A549 treated with Hydrocortisone at 1 μM for 4 hours (cell line): ENCODE results near the gene TRPV4. TPM values are rescaled to one million over a fixed set of nuclear protein-coding genes. Genes with fewer than 3 reads are reported as not detected.

Experiments
- total RNA-seq: library from RNA; stranded (reverse); fragments of 200-300 nt; extraction: Qiagen RNA extraction; gene quantifications from 5 replicates; pipeline ENCODE4 v1.2.3, GENCODE V29; 2022

TRPV4 gene
- total RNA-seq = 0.06 to 0.16 TPM (median 0.13 TPM) in 5 replicates

DNA sequence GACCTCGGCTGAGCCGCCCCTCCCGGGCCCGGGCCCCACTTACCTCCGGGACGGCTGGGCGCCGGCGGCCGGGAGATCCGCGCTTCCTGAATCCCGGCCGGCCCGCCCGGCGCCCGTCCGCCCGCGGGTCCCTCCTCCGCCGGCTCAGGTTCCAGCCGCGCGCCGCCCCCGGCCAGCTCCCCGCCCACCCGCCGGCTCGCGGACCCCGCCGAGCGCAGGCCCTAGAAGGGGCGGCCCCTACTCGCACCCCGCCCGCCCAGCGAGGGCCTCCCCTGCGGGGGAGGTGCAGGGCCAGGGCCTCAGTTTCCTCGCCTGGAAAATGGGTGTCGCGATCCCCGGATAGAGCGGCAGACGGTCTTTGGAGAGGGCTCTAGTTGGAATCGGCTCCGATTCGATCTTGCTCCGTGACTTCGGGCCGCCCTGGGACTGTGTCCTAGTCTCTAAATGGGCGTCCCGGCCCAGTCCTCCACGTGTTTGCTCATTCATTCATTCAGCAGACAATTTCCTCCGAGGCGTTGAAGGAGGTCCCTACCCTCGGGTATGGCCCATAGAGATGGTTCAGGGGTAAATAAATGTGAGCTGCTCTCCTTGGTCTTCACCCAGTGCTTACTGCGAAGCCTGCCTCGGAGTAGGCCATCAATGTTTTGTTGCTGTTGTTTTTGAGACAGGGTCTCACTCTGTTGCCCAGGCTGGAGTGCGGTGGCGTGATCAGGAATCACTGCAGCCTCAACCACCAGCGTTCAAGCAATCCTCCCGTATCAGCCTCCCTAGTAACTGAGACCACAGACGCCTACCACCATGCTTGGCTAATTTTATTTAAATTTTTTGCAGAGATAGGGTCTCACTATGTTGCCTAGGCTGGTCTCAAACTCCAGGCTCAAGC is at the start of gene TRPV4:
TSS of gene TRPV4 (minus strand) at position 92 of the 883 bp plus-strand sequence. CDS start 18,602 bp downstream, outside the sequence.

DNA sequence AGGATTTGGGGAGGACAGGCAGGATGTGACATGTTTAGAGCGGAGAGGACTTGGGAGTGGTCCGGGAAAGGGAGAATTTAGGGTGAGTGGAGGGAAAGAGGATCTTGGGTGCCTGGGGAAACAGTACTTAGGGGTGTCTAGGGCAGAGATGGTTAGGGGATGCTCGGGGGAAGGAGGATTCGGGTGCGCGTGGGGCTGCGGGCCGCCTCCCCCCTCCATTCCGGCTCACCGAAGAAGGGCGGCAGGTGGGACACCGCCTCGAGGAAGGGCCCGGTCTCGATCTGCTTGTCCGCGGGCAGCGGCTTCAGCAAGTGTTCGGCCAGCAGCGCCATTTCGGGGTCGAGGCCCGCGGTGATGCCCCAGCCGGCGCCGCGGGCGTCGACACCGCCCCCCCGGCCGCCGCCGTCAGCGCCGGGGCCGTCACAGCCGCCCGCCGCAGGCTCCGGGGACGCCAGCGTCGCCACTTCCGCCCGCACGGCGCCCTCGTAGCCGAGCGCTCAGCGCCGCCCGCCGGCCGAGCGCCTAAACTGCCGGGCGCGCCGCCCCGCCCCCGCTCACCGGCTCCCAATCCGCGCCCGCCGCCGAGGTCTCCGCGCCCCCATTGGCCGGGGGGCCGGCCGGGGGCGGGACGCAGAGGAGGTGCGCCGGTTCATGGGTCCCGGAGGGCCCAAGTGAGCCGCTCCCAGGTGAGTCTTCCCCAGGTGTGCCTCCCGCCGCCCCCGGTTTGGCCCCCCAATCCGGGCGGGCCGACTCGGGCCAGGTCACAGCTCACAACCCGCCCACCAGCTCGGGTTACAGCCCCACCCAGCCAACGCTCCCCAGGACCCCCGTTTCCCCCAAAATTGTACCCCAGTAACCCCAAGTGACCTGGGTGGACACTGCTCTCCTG is 47.1 kb upstream of the TRPV4 start, which contains the start of gene GLTP:
TSS of gene GLTP (minus strand) at position 499 of the 889 bp plus-strand sequence. CDS start at position 332, 167 bp downstream.

Other genes starting within 250 kb of the TRPV4 start
- gene FAM222A, start 119.6 kb downstream of the TRPV4 start, total RNA-seq = 3.4 to 5.7 TPM (median 4.7 TPM) in 5 replicates
- 19.3 to 23.1 TPM (median 21.6 TPM) in 5 replicates for gene GLTP, start 47.1 kb upstream of the TRPV4 start, total RNA-seq
- gene TCHP, start 66.9 kb upstream of the TRPV4 start, total RNA-seq = 14.1 to 17.4 TPM (median 16.1 TPM) in 5 replicates
- gene GIT2, start 163.0 kb upstream of the TRPV4 start, total RNA-seq = 15.1 to 23.1 TPM (median 19.6 TPM) in 5 replicates
- 12.9 to 21.3 TPM (median 16.2 TPM) in 5 replicates for gene ANKRD13A, start 166.0 kb upstream of the TRPV4 start, total RNA-seq
- gene C12orf76, start 215.1 kb upstream of the TRPV4 start, total RNA-seq = 6.0 to 8.5 TPM (median 7.7 TPM) in 5 replicates